Measurements from ENCODE around the gene NAT16. TPM values are rescaled to one million over a fixed set of nuclear protein-coding genes. Genes with fewer than 3 reads are reported as not detected.
A peak's percentile ranks its signal among the peaks of the same experiment; 100 is the strongest.
"Not testable (repeated sequence)": the region's sequence is repeated elsewhere in the genome, so short reads cannot be mapped to it uniquely, and the experiment has no call there.

The NAT16 gene
- total RNA-seq, 1 experiment from 2014 or later: not detected

- peaks cover 25% of the 10 kb centered on the region for H3K4me1 Mint-ChIP-seq (ENCODE audit: low read depth, unreplicated experiment)
- peak overlapping the region; percentile 66 for H3K4me3 Mint-ChIP-seq (ENCODE audit: low read depth, unreplicated experiment)
- H3K36me3 Mint-ChIP-seq (ENCODE audit: insufficient read depth, unreplicated experiment): peaks cover 7% of the 10 kb centered on the region
- no peaks in the 10 kb centered on the region for H3K27me3 Mint-ChIP-seq (ENCODE audit: unreplicated experiment)
- intact Hi-C loops (cut with micrococcal nuclease; ENCODE audit: unreplicated experiment): loop anchor here (1.0 kb wide), 1 partner anchor 37 kb away; no protein-coding TSS in a partner anchor
- no peak for DNase-seq
- no peaks in the 10 kb centered on the region for H3K9me3 Mint-ChIP-seq (ENCODE audit: low read depth, unreplicated experiment)
- TF ChIP-seq, protein P1, sequence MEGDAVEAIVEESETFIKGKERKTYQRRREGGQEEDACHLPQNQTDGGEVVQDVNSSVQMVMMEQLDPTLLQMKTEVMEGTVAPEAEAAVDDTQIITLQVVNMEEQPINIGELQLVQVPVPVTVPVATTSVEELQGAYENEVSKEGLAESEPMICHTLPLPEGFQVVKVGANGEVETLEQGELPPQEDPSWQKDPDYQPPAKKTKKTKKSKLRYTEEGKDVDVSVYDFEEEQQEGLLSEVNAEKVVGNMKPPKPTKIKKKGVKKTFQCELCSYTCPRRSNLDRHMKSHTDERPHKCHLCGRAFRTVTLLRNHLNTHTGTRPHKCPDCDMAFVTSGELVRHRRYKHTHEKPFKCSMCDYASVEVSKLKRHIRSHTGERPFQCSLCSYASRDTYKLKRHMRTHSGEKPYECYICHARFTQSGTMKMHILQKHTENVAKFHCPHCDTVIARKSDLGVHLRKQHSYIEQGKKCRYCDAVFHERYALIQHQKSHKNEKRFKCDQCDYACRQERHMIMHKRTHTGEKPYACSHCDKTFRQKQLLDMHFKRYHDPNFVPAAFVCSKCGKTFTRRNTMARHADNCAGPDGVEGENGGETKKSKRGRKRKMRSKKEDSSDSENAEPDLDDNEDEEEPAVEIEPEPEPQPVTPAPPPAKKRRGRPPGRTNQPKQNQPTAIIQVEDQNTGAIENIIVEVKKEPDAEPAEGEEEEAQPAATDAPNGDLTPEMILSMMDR (IDR thresholded peaks at IDR 0.05; ENCODE audit: unreplicated experiment): no peak
- no TSS peak for BruUV-seq (replicated peaks)
- CTCF ChIA-PET: no interaction called here
- peak overlapping the region; percentile 96 for H3K27ac Mint-ChIP-seq (ENCODE audit: unreplicated experiment)
Measured at GRCh38 chr7:101137651-101138212, 42.4 kb downstream of the NAT16 start.

DNA sequence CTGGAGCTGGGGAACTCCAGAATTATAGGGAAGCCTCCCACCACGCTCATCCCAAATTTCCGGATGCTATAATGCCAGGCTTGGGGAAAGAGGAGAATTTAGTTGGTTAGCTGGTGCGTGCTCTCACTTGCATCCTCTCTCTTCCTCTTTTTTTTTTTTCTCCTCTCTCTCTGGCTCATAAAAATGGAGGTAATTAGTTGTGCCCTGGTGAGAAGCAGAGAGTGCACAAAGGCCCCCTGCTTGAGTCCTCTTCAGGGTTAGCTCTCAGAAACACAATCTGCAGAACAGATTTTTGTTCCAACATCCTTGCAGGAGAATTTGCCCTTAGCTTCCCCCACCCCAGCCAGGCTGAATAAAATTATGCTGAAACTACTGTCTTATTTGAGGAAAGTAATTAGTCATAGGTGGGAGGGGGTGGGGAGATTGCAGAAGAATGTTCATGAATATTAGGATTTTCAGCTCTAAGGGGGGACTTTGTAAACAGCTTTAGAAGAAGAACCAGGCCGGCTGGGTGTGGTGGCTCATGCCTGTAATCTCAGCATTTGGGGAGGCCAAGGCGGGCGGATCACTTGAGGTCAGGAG, 45.6 kb downstream of the NAT16 start:
- no peak overlapping the region for H3K4me3 Mint-ChIP-seq (ENCODE audit: low read depth, unreplicated experiment)
- TF ChIP-seq, protein P1 (IDR thresholded peaks at IDR 0.05; ENCODE audit: unreplicated experiment): no peak
- DNase-seq: no peak
- peaks cover 7% of the 10 kb centered on the region for H3K36me3 Mint-ChIP-seq (ENCODE audit: insufficient read depth, unreplicated experiment)
- intact Hi-C loops (cut with micrococcal nuclease; ENCODE audit: unreplicated experiment): no loop called here
- BruUV-seq (replicated peaks): no TSS peak
- CTCF ChIA-PET: interaction anchor here (0.7 kb wide), 2 partner anchors 36 to 258 kb away, joined by 3 to 5 read pairs; no protein-coding TSS in a partner anchor
- H3K9me3 Mint-ChIP-seq (ENCODE audit: low read depth, unreplicated experiment): no peaks in the 10 kb centered on the region
- no peaks in the 10 kb centered on the region for H3K27me3 Mint-ChIP-seq (ENCODE audit: unreplicated experiment)
- no peak overlapping the region for H3K27ac Mint-ChIP-seq (ENCODE audit: unreplicated experiment)
- peaks cover 13% of the 10 kb centered on the region for H3K4me1 Mint-ChIP-seq (ENCODE audit: low read depth, unreplicated experiment)

DNA sequence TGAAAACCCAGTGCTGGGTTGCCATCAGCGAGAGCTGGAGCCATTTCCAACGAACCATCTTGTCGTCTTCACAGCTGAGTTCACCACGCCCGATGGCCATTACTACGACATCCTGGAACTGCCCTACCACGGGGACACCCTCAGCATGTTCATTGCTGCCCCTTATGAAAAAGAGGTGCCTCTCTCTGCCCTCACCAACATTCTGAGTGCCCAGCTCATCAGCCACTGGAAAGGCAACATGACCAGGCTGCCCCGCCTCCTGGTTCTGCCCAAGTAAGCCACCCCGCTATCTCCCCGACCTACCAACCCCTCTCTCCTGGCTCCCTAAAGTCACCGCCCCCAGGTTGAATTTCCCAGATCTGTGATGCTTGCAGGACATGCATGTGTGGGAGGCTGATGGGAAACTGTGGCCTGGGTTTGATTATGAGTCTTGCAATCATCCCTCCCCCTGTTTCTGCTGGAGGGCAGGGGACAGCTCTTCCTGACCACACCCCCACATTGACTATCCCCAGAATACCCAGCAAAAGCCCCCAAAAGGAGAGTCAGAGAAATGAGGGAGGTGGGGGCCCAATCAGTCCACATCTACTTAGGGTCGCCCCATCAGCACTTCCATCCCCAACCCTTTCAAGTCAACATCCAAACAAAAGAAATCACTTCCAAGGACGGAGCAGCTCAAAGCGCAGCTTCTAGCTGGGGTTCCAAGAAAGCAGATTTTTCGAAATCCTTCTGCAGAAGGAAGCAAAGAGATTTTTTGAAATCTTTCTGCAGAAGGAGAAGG, 46.3 kb downstream of the NAT16 start:
- no peaks in the 10 kb centered on the region for H3K9me3 Mint-ChIP-seq (ENCODE audit: low read depth, unreplicated experiment)
- intact Hi-C loops (cut with micrococcal nuclease; ENCODE audit: unreplicated experiment): no loop called here
- H3K4me3 Mint-ChIP-seq (ENCODE audit: low read depth, unreplicated experiment): no peak overlapping the region
- DNase-seq: no peak
- CTCF ChIA-PET: no interaction called here
- peaks cover 13% of the 10 kb centered on the region for H3K4me1 Mint-ChIP-seq (ENCODE audit: low read depth, unreplicated experiment)
- no peak overlapping the region for H3K27ac Mint-ChIP-seq (ENCODE audit: unreplicated experiment)
- TF ChIP-seq, protein P1 (IDR thresholded peaks at IDR 0.05; ENCODE audit: unreplicated experiment): no peak
- peaks cover 7% of the 10 kb centered on the region for H3K36me3 Mint-ChIP-seq (ENCODE audit: insufficient read depth, unreplicated experiment)
- BruUV-seq (replicated peaks): no TSS peak
- H3K27me3 Mint-ChIP-seq (ENCODE audit: unreplicated experiment): no peaks in the 10 kb centered on the region

GRCh38 chr7:101132626-101133600, 47.2 kb downstream of the NAT16 start:
- H3K27me3 Mint-ChIP-seq (ENCODE audit: unreplicated experiment); intact Hi-C loops (cut with micrococcal nuclease; ENCODE audit: unreplicated experiment); H3K4me3 Mint-ChIP-seq (ENCODE audit: low read depth, unreplicated experiment); H3K36me3 Mint-ChIP-seq (ENCODE audit: insufficient read depth, unreplicated experiment); H3K27ac Mint-ChIP-seq (ENCODE audit: unreplicated experiment); H3K9me3 Mint-ChIP-seq (ENCODE audit: low read depth, unreplicated experiment); DNase-seq; BruUV-seq (replicated peaks): not testable (repeated sequence)
- CTCF ChIA-PET: interaction anchor here (0.7 kb wide), 1 partner anchor 436 kb away, joined by 5 read pairs; no protein-coding TSS in a partner anchor
- peaks cover 14% of the 10 kb centered on the region for H3K4me1 Mint-ChIP-seq (ENCODE audit: low read depth, unreplicated experiment)

Data from Calu3 (cell line).